Keratinocyte (primary cell): ENCODE data around the gene CBX2. TPM values are rescaled to one million over a fixed set of nuclear protein-coding genes. Genes with fewer than 3 reads are reported as not detected.
A peak's percentile ranks its signal among the peaks of the same experiment; 100 is the strongest.

Experiments used
- DNase-seq: peaks from one replicate; pipeline ENCODE4 v3.0.0-alpha.2; 2011; ENCODE audit warnings: low read depth, missing footprints, low spot score
- FAIRE-seq: peaks from 2 replicates; lab custom pipeline; 2011; peaks lifted over from hg19 to GRCh38; lab: Jason Lieb, UNC
- H2AFZ ChIP-seq: 2 replicates; pipeline ENCODE4 v1.6.0; 2012; ENCODE audit warnings: low read length, control low read depth, inconsistent platforms; ENCODE audit not compliant: control insufficient read depth
- H3K27ac ChIP-seq: 2 replicates; pipeline ENCODE4 v1.5.1; 2011; ENCODE audit warnings: low read length; ENCODE audit not compliant: control insufficient read depth, insufficient read depth
- H3K27me3 ChIP-seq: 3 replicates; pipeline ENCODE4 v1.6.0; 2011; ENCODE audit warnings: low read length; ENCODE audit not compliant: control insufficient read depth, insufficient read depth; ENCODE audit errors: extremely low read depth
- H3K36me3 ChIP-seq, 2 experiments: 2 replicates in 1 of 2; 3 replicates in 1 of 2; pipeline ENCODE4 v1.5.1; 2011; ENCODE audit warnings: low read length in 2 of 2, mild to moderate bottlenecking in 1 of 2; ENCODE audit not compliant: control insufficient read depth in 2 of 2, insufficient read depth in 2 of 2; ENCODE audit errors: extremely low read depth in 1 of 2
- H3K4me1 ChIP-seq: 3 replicates; pipeline ENCODE4 v1.5.1; 2011; ENCODE audit warnings: low read length; ENCODE audit not compliant: control insufficient read depth, insufficient read depth; ENCODE audit errors: extremely low read depth
- H3K4me2 ChIP-seq: 3 replicates; pipeline ENCODE4 v1.6.0; 2011; ENCODE audit warnings: low read depth, low read length; ENCODE audit not compliant: control insufficient read depth, insufficient read depth; ENCODE audit errors: extremely low read depth
- H3K4me3 ChIP-seq, 3 experiments: fragments of 200-600 bp in 1 of 3; sonication (generic) in 1 of 3; 2 replicates in 2 of 3; 3 replicates in 1 of 3; pipeline ENCODE4 v1.5.1; 2011 to 2016; ENCODE audit warnings: low read length in 3 of 3, mild to moderate bottlenecking in 3 of 3, control low read depth in 2 of 3, inconsistent platforms in 1 of 3, low read depth in 1 of 3, mixed read lengths in 1 of 3, mixed run types in 1 of 3, moderate library complexity in 1 of 3; ENCODE audit not compliant: control insufficient read depth in 2 of 3, insufficient read depth in 2 of 3; ENCODE audit errors: extremely low read depth in 1 of 3
- H3K79me2 ChIP-seq: 2 replicates; pipeline ENCODE4 v1.6.0; 2012; ENCODE audit warnings: low read length; ENCODE audit not compliant: control insufficient read depth, insufficient read depth
- H3K9ac ChIP-seq: 3 replicates; pipeline ENCODE4 v1.6.0; 2011; ENCODE audit warnings: low read length; ENCODE audit not compliant: control insufficient read depth, insufficient read depth; ENCODE audit errors: extremely low read depth
- H3K9me1 ChIP-seq: 3 replicates; pipeline ENCODE4 v1.6.0; 2011; ENCODE audit warnings: low read length; ENCODE audit not compliant: control insufficient read depth, insufficient read depth; ENCODE audit errors: extremely low read depth
- H3K9me3 ChIP-seq: 2 replicates; pipeline ENCODE4 v1.5.1; 2012; ENCODE audit warnings: low read depth, low read length; ENCODE audit not compliant: control insufficient read depth
- H4K20me1 ChIP-seq: 3 replicates; pipeline ENCODE4 v1.6.0; 2011; ENCODE audit warnings: low read length; ENCODE audit not compliant: control insufficient read depth, insufficient read depth; ENCODE audit errors: extremely low read depth
- CTCF ChIP-seq, 3 experiments: IDR thresholded peaks in 1 of 3; conservative IDR thresholded peaks in 1 of 3; optimal IDR thresholded peaks in 1 of 3; 2 replicates in 2 of 3; 3 replicates in 1 of 3; pipeline versions ENCODE3 to v1.5.1; 2011; ENCODE audit warnings: low read length in 3 of 3, mild to moderate bottlenecking in 3 of 3, moderate library complexity in 2 of 3, control low read depth in 1 of 3, inconsistent platforms in 1 of 3; ENCODE audit not compliant: insufficient read depth in 2 of 3; ENCODE audit errors: extremely low read depth in 1 of 3
- EZH2 ChIP-seq: IDR thresholded peaks from one replicate; pipeline ENCODE4 v1.6.1; 2012; ENCODE audit warnings: inconsistent platforms, mild to moderate bottlenecking, low read length, moderate library complexity
- dilution Hi-C: fragments of 300-500 bp; cut with MboI; formaldehyde crosslinking; loops from one replicate; pipeline ENCODE4 v1.7.0; 2020; ENCODE audit warnings: low sequenced_read_pairs; ENCODE audit not compliant: extremely low pct_ligation_motif_present
- polyA plus RNA-seq, 5 experiments: library from polyadenylated mRNA; depleted of rRNA in 3 of 5; stranded (reverse) in 3 of 5; stranded (forward) in 1 of 5; unstranded in 1 of 5; fragments of >200 nt; gene quantifications; 1 replicate in 1 of 5; 2 replicates in 3 of 5; 3 replicates in 1 of 5; pipeline versions ENCODE4 v1.2.1 to v1.2.3, GENCODE V29; 2011 to 2012; ENCODE audit warnings: missing spikeins in 2 of 5, low read depth in 1 of 5, low replicate concordance in 1 of 5

The CBX2 gene
- polyA plus RNA-seq, 1 donor (not counting 4 experiments of a cell fraction or from before 2014, with no cell fraction given) = 1.7 TPM

GRCh38 chr17:79802736-79803420, 24.9 kb downstream of the CBX2 start:
- no peak for DNase-seq
- no peak for TF ChIP-seq CTCF (optimal IDR thresholded peaks at IDR 0.05 in 1 of 3, IDR thresholded peaks at IDR 0.05 in 1 of 3, conservative IDR thresholded peaks at IDR 0.05 in 1 of 3; ENCODE audit: extremely low read depth in 1 of 3, insufficient read depth in 2 of 3, low read length in 3 of 3)
- TF ChIP-seq EZH2 = no peak
- H3K79me2 ChIP-seq = no peaks in the 10 kb centered on the region
- no peak for FAIRE-seq
- H3K9ac ChIP-seq = no peak overlapping the region
- H3K9me3 ChIP-seq = no peaks in the 10 kb centered on the region
- no peaks in the 10 kb centered on the region for H3K9me1 ChIP-seq
- H3K4me1 ChIP-seq = peaks cover 32% of the 10 kb centered on the region
- dilution Hi-C loops = no loop called here
- H3K27me3 ChIP-seq = peaks cover 100% of the 10 kb centered on the region
- peak overlapping the region; percentile 17 for H3K4me2 ChIP-seq
- H3K36me3 ChIP-seq = no peaks in the 10 kb centered on the region
- no peak overlapping the region for H3K4me3 ChIP-seq
- peaks cover 3% of the 10 kb centered on the region for H4K20me1 ChIP-seq
- H3K27ac ChIP-seq = no peak overlapping the region
- H2AFZ ChIP-seq = no peak overlapping the region

- no peak overlapping the region for H3K9ac ChIP-seq
- H3K9me3 ChIP-seq = no peaks in the 10 kb centered on the region
- FAIRE-seq (no peak), DNase-seq (no peak)
- dilution Hi-C loops = no loop called here
- H3K36me3 ChIP-seq = no peaks in the 10 kb centered on the region
- H3K4me2 ChIP-seq = no peak overlapping the region
- no peak overlapping the region for H3K27ac ChIP-seq
- no peak for TF ChIP-seq CTCF (optimal IDR thresholded peaks at IDR 0.05 in 1 of 3, IDR thresholded peaks at IDR 0.05 in 1 of 3, conservative IDR thresholded peaks at IDR 0.05 in 1 of 3; ENCODE audit: extremely low read depth in 1 of 3, insufficient read depth in 2 of 3, low read length in 3 of 3)
- TF ChIP-seq EZH2 = peak; percentile 67
- H3K4me1 ChIP-seq = peaks cover 26% of the 10 kb centered on the region
- H2AFZ ChIP-seq = no peak overlapping the region
- H3K27me3 ChIP-seq = peaks cover 100% of the 10 kb centered on the region
- no peaks in the 10 kb centered on the region for H3K79me2 ChIP-seq
- no peak overlapping the region for H3K4me3 ChIP-seq
- H3K9me1 ChIP-seq = no peaks in the 10 kb centered on the region
- peaks cover 3% of the 10 kb centered on the region for H4K20me1 ChIP-seq
These were observed 25.6 kb downstream of the CBX2 start for GRCh38 chr17:79803421-79803996.
